Vagina (tissue), 2 donors: ENCODE measurements around the gene MAPK1. TPM values are rescaled to one million over a fixed set of nuclear protein-coding genes. Genes with fewer than 3 reads are reported as not detected.
"Not testable (repeated sequence)": the region's sequence is repeated elsewhere in the genome, so short reads cannot be mapped to it uniquely, and the experiment has no call there.

ENCODE experiments used
- DNase-seq, 2 donors: peaks; one replicate each; pipeline ENCODE4 v3.0.0-alpha.2; 2017; ENCODE audit errors: extremely low spot score in 2 of 2
- H3K27ac ChIP-seq: fragments of 200-600 bp; sonication (generic); one replicate; pipeline ENCODE4 v1.5.1; 2019
- H3K27me3 ChIP-seq: fragments of 200-600 bp; sonication (generic); one replicate; pipeline ENCODE4 v1.5.1; 2019
- H3K36me3 ChIP-seq, 2 donors: fragments of 200-600 bp; sonication (generic); one replicate each; pipeline ENCODE4 v1.5.1; 2017 to 2019
- H3K4me1 ChIP-seq: fragments of 200-600 bp; sonication (generic); one replicate; pipeline ENCODE4 v1.5.1; 2019
- H3K4me3 ChIP-seq, 2 donors: fragments of 200-600 bp; sonication (generic); 1 replicate in 1 of 2; 2 replicates in 1 of 2; pipeline ENCODE4 v1.5.1; 2016 to 2019
- H3K9me3 ChIP-seq: fragments of 200-600 bp; sonication (generic); one replicate; pipeline ENCODE4 v1.5.1; 2019
- CTCF ChIP-seq, 3 experiments: fragments of 450-650 bp in 2 of 3; fragments of 200-600 bp in 1 of 3; sonication (generic) in 1 of 3; IDR thresholded peaks; one replicate each; pipeline ENCODE4 v1.5.1; 2017 to 2019; ENCODE audit warnings: antibody characterized with exemption in 3 of 3, mild to moderate bottlenecking in 2 of 3, moderate library complexity in 2 of 3
- POLR2A ChIP-seq, 2 donors: fragments of 450-650 bp; IDR thresholded peaks; one replicate each; pipeline ENCODE4 v1.6.1; 2017; ENCODE audit warnings: antibody characterized with exemption in 2 of 2, mild to moderate bottlenecking in 2 of 2, moderate library complexity in 2 of 2
- POLR2AphosphoS5 ChIP-seq, 2 donors: sonication (generic); formaldehyde crosslinking; IDR thresholded peaks; one replicate each; pipeline ENCODE4 v1.9.0; 2017; ENCODE audit warnings: antibody characterized with exemption in 2 of 2, mild to moderate bottlenecking in 2 of 2, low read depth in 1 of 2; ENCODE audit not compliant: insufficient read depth in 1 of 2
- intact Hi-C: fragments of 100-400 bp; cut with DNase I; formaldehyde crosslinking; loops from one replicate; pipeline ENCODE4 v1.15.1; 2023
- total RNA-seq: library from RNA; depleted of rRNA; stranded (reverse); fragments of >200 nt; gene quantifications from one replicate; pipeline ENCODE4 v1.2.3, GENCODE V29; 2016

Gene MAPK1
- total RNA-seq, 1 donor from 2014 or later, result 44.9 TPM

DNA sequence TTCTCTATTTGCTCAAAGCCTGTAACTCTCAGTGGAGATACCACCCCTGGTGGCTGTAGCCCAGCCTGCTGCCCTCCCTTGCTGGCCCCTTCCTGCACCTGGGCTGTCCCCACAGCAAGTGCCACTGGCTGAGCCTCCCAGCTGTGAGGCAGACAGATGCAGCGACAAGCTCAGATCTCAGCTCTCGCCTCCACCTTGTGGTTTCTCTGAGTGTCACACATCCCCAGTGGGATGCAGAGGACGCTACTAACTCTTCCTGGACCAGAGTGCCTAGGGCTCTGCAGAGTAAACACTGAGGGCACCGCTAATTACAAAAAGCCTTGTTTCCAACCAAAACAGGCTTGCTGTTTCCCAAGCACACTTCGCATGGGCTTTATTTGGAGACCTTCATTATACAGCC, 140.8 kb downstream of the MAPK1 start:
- Histone ChIP-seq H3K27ac (no peak overlapping the region), H3K36me3 (no peaks in the 10 kb centered on the region), H3K4me3 (no peak overlapping the region), H3K4me1 (no peaks in the 10 kb centered on the region), H3K27me3 (no peaks in the 10 kb centered on the region), H3K9me3 (no peaks in the 10 kb centered on the region)
- no peak for DNase-seq
- intact Hi-C loops, result no loop called here
- TF ChIP-seq POLR2A (IDR thresholded peaks at IDR 0.05) (no peak), POLR2AphosphoS5 (IDR thresholded peaks at IDR 0.05; ENCODE audit: insufficient read depth in 1 of 2, low read depth in 1 of 2) (no peak), CTCF (IDR thresholded peaks at IDR 0.05) (no peak)

DNA sequence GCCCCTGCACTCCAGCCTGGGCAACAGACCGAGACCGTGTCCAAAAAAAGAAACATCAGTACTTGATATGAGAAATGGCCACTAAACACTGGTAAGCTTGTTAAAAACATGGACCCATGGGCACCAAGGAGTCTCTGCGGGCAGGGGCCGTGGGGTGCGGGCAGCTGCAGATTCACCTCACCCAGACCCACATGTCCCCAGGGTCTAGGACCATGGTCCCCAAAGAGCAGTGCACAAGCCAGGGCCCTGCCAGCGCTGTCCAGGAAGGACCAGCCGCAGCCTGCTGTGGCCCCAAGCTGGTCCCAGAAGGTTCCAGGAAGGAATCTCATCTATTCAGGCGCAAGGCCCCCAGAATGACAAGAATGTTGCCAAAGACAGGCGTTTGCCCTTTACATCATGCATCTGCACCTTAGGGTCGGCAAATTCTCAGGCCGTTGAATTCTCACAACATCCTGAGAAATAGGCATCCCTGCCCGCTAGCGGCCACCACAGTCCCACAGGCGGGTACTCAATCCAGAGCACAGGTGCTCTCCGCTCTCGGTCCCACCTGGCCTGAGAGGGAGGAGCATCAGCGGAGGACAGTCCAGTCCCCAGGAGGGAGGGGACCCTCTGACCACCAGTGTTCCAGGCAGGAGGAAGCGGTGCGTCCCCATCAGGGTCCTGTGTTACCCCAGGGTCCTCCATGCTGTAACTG, 141.3 kb downstream of the MAPK1 start:
- Histone ChIP-seq H3K27me3 (no peaks in the 10 kb centered on the region), H3K27ac (no peak overlapping the region), H3K36me3 (no peaks in the 10 kb centered on the region), H3K9me3 (no peaks in the 10 kb centered on the region), H3K4me3 (no peak overlapping the region), H3K4me1 (no peaks in the 10 kb centered on the region)
- intact Hi-C loops, result no loop called here
- TF ChIP-seq POLR2A (IDR thresholded peaks at IDR 0.05), result no peak
- no peak for TF ChIP-seq POLR2AphosphoS5 (IDR thresholded peaks at IDR 0.05; ENCODE audit: insufficient read depth in 1 of 2, low read depth in 1 of 2)
- no peak for TF ChIP-seq CTCF (IDR thresholded peaks at IDR 0.05)
- DNase-seq, result no peak

- H3K4me3 ChIP-seq, H3K4me1 ChIP-seq, intact Hi-C loops, H3K9me3 ChIP-seq, H3K27ac ChIP-seq, H3K27me3 ChIP-seq, DNase-seq, H3K36me3 ChIP-seq: not testable (repeated sequence)
These were observed 142.9 kb downstream of the MAPK1 start for GRCh38 chr22:21724496-21724895.

- H3K4me1 ChIP-seq, intact Hi-C loops, H3K9me3 ChIP-seq, H3K27me3 ChIP-seq, H3K27ac ChIP-seq, H3K4me3 ChIP-seq, H3K36me3 ChIP-seq, DNase-seq: not testable (repeated sequence)
These were observed 146.1 kb downstream of the MAPK1 start for GRCh38 chr22:21721195-21721852.

- H3K36me3 ChIP-seq, intact Hi-C loops, H3K27me3 ChIP-seq, H3K27ac ChIP-seq, DNase-seq, H3K4me1 ChIP-seq, H3K4me3 ChIP-seq, H3K9me3 ChIP-seq: not testable (repeated sequence)
These were observed 147.1 kb downstream of the MAPK1 start for GRCh38 chr22:21720191-21720859.

- Histone ChIP-seq H3K9me3 (no peaks in the 10 kb centered on the region), H3K4me1 (no peaks in the 10 kb centered on the region), H3K27me3 (no peaks in the 10 kb centered on the region), H3K36me3 (no peaks in the 10 kb centered on the region), H3K27ac (no peak overlapping the region), H3K4me3 (no peak overlapping the region)
- TF ChIP-seq POLR2A (IDR thresholded peaks at IDR 0.05) (no peak), POLR2AphosphoS5 (IDR thresholded peaks at IDR 0.05; ENCODE audit: insufficient read depth in 1 of 2, low read depth in 1 of 2) (no peak), CTCF (IDR thresholded peaks at IDR 0.05) (no peak)
- no peak for DNase-seq
- intact Hi-C loops, result no loop called here
These were observed 148.4 kb downstream of the MAPK1 start for GRCh38 chr22:21719024-21719423.
